ENCODE results near the gene SMIM45.

The SMIM45 gene

DNA sequence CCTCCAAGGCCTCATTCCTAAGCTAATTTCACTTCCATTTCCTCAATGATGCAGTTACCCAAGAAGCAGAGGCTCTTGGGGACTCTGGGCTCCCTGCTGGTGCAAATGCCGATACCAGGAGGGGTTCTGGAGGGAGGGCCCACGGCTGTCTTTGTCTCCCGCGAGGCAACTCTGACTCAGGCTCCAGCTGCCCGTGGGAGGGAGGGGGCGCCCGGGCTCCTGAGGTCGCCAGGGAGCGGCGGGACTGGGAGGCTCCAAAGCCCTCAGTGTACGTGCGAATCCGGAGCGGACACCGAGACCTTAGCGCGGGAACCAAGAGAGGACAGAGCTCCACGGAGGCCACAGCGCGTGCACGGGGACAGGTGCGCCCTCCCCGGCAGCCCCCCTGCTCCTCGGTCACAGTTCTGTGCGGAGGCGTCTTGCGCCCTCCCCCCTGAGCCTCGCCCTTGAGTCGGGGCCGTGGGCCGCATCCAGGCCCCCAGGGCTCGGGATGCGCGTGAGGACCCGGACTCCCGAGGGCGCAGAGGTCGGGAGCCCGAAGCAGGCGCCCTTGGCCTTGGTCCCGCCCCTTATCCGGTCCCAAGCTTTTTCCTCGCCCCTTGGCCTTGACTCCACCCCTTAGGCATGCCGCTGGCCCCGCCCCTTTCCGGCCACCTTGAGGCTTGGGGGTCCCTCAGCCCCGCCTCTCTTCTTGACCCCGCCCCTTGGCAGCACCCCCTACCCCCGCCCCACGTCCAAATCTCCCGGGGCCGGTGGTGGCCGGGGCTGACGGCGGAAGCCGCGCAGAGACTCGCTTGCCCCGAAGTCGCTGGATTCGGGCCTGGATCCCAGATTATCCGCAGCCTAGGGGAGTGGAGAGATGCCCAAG is 32.4 kb upstream of the SMIM45 start:
- Histone ChIP-seq H3K9me3 (no peaks in the 10 kb centered on the region), H3K4me1 (peaks cover 0 to 9% (median 8%) of the 10 kb centered on the region in 3 donors), H3K36me3 (no peaks in the 10 kb centered on the region), H3K27ac (no peak overlapping the region), H3K27me3 (peaks cover 0 to 9% (median 4%) of the 10 kb centered on the region in 4 donors), H3K4me3 (peak overlapping the region; percentile 10 to 48 (median 35))
- peak; percentile 48 to 84 (median 64) for ATAC-seq
- intact Hi-C loops (cut with DNase I): no loop called here
- DNase-seq: peak; percentile 32 to 76 (median 58)
- TF ChIP-seq, protein P1, sequence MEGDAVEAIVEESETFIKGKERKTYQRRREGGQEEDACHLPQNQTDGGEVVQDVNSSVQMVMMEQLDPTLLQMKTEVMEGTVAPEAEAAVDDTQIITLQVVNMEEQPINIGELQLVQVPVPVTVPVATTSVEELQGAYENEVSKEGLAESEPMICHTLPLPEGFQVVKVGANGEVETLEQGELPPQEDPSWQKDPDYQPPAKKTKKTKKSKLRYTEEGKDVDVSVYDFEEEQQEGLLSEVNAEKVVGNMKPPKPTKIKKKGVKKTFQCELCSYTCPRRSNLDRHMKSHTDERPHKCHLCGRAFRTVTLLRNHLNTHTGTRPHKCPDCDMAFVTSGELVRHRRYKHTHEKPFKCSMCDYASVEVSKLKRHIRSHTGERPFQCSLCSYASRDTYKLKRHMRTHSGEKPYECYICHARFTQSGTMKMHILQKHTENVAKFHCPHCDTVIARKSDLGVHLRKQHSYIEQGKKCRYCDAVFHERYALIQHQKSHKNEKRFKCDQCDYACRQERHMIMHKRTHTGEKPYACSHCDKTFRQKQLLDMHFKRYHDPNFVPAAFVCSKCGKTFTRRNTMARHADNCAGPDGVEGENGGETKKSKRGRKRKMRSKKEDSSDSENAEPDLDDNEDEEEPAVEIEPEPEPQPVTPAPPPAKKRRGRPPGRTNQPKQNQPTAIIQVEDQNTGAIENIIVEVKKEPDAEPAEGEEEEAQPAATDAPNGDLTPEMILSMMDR (IDR thresholded peaks at IDR 0.05): no peak
- WGBS, 2 donors: 6% methylated on average over 55 to 62 of the region's 62 CpGs
- no peak for FAIRE-seq

DNA sequence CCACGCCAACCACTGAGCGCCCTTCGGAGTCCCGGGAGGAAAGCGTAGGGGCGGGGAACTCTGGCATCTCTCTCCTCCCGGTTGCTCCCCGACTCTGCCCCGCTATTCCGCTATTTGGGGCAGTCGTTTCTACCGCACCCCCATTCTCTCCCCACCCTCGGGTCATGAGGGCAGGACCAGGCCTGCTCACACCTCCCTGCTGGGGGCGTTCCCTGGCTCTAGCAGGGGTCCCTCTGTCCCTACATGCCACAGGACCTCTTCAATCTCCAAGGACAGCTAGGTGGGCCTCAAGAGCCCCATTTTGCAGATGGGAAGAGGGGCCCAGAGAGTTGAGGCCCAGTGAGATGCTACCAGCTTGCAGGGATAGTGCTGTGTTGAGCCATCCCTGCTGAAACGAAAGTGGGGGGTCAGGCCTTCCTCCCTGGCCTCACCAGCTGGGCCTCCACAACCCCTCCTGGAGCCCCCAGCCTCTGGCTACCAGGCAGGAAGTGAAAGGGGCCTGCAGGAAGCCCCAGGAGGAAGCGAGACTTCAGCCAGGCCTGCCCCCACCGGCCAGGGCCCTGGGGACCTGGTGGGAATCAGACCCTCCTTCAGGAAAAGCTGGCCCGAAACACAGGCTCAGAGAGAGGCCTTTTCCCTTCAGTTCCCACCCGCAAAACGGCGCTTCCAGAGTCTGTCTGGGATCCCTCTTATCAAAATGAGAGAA is 31.5 kb upstream of the SMIM45 start:
- peaks cover 0 to 6% (median 1%) of the 10 kb centered on the region in 4 donors for H3K27me3 ChIP-seq
- no peaks in the 10 kb centered on the region for H3K36me3 ChIP-seq
- H3K4me3 ChIP-seq: peak overlapping the region in 1 of 4 donors; percentile 48
- ATAC-seq (no peak), DNase-seq (peak in 1 of 6 donors; percentile 46), FAIRE-seq (no peak)
- TF ChIP-seq, protein P1 (IDR thresholded peaks at IDR 0.05): no peak
- no peaks in the 10 kb centered on the region for H3K9me3 ChIP-seq
- peaks cover 0 to 8% (median 6%) of the 10 kb centered on the region in 3 donors for H3K4me1 ChIP-seq
- H3K27ac ChIP-seq: no peak overlapping the region
- WGBS, 2 donors: 71 to 77% methylated on average over 19 to 21 of the region's 21 CpGs
- intact Hi-C loops (cut with DNase I): no loop called here

DNA sequence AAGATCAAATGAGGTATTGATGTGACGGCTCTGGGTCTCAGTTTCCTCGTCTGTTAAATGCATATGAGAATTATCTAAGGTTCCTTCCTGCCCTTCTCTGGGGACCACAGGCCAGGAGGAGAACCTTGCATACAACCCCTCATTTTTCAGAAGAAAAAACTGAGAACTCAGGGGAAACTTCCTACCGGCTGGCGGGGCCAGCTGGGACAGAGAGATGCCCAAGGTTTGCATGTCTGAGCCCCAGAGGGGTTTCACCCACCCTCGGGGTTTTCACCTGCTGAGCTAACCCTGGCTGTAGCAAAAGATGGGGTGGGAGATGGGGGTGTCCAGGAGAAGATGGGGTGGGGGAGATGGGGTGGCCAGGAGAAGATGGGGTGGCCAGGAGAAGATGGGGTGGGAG is 29.6 kb upstream of the SMIM45 start:
- no peak overlapping the region for H3K4me3 ChIP-seq
- ATAC-seq (no peak), FAIRE-seq (no peak), DNase-seq (no peak)
- WGBS, 2 donors: 82 to 89% methylated on average over 5 of the region's 5 CpGs
- peaks cover 0 to 11% (median 6%) of the 10 kb centered on the region in 3 donors for H3K4me1 ChIP-seq
- intact Hi-C loops (cut with DNase I): no loop called here
- H3K9me3 ChIP-seq: no peaks in the 10 kb centered on the region
- H3K27ac ChIP-seq: no peak overlapping the region
- no peaks in the 10 kb centered on the region for H3K36me3 ChIP-seq
- TF ChIP-seq, protein P1 (IDR thresholded peaks at IDR 0.05): no peak
- no peaks in the 10 kb centered on the region for H3K27me3 ChIP-seq

DNA sequence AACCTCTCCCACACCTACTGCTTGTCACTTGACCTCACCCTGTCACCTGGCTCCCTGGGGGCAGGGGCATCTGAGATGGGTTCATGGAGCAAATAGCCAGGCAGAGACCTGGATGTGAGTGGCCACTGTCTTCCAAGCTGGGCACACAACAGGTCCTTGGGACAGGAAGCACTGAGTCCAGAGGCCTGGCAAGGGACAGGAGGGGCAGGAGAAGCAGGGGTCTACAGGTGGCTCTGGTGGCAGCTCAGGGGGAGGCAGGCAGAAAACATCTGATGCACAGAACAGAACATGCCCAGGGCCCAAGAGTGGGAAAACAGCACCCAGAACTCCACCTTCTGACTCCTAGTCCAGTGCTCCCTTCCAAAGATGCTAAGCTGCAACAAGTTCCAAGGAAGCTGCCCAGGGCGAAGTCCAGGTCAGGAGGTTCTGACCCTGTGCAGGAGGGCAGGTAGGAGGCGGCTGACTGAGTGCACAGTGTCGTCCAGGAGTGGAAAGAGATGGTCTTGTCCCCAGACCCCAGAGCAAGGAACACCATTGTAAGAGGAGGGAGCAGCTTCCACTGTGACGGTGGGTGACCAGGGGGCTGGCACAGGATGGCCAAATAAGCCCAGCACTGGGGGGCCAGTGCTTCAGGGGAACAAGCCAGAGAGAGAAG is 28.9 kb upstream of the SMIM45 start:
- intact Hi-C loops (cut with DNase I): no loop called here

More for the DNA sequence above, 28.9 kb upstream of the SMIM45 start:
- 82 to 85% methylated on average over 4 of the region's 4 CpGs for WGBS, 2 donors
- TF ChIP-seq, protein P1 (IDR thresholded peaks at IDR 0.05): no peak
- Histone ChIP-seq H3K27ac (no peak overlapping the region), H3K4me3 (no peak overlapping the region), H3K9me3 (no peaks in the 10 kb centered on the region), H3K27me3 (no peaks in the 10 kb centered on the region), H3K36me3 (no peaks in the 10 kb centered on the region), H3K4me1 (peaks cover 0 to 11% (median 6%) of the 10 kb centered on the region in 3 donors)
- DNase-seq (peak in 1 of 6 donors; percentile 32), FAIRE-seq (no peak), ATAC-seq (no peak)
